GM12878 (cell line): ENCODE measurements around the gene DPF3. TPM values are rescaled to one million over a fixed set of nuclear protein-coding genes. Genes with fewer than 3 reads are reported as not detected.

ENCODE experiments used
- ATAC-seq: fragments of 200-7000 bp; cut with Tn5 transposase; 3 replicates; pipeline ENCODE4 v1.9.1; 2020; ENCODE audit warnings: mild to moderate bottlenecking, moderate library complexity
- BruUV-seq: library from RNA; stranded (reverse); fragments of 400-500 nt; replicated peaks from 2 replicates; lab custom pipeline; 2021; lab: Mats Ljungman, UMichigan
- CTCF ChIA-PET: fragments of 300-600 bp; sonication (Branson Sonifier 250); formaldehyde crosslinking; extraction: SDS; loops from one replicate; lab custom pipeline; 2021; ENCODE audit warnings: inconsistent platforms; lab: Yijun Ruan, JAX
- POLR2A ChIA-PET: fragments of 350-600 bp; formaldehyde crosslinking; extraction: SDS; loops from one replicate; lab custom pipeline; 2021; ENCODE audit warnings: inconsistent platforms; lab: Charles Lee
- RAD21 ChIA-PET: fragments of 300-600 bp; sonication (Branson Sonifier 250); formaldehyde crosslinking; loops from one replicate; lab custom pipeline; 2023; ENCODE audit warnings: antibody characterized with exemption; ENCODE audit not compliant: unreplicated experiment; lab: Charles Lee
- SMC1A ChIA-PET: fragments of 300-600 bp; sonication (Branson Sonifier 250); formaldehyde crosslinking; loops from one replicate; lab custom pipeline; 2023; ENCODE audit not compliant: unreplicated experiment, uncharacterized antibody; lab: Charles Lee
- DNase-seq: peaks from one replicate; pipeline ENCODE4 v3.0.0-alpha.2; 2011; ENCODE audit warnings: low read depth, low spot score
- FAIRE-seq: peaks from 3 replicates; lab custom pipeline; 2011; peaks lifted over from hg19 to GRCh38; lab: Jason Lieb, UNC
- H2AFZ ChIP-seq: 2 replicates; pipeline ENCODE4 v1.6.0; 2011; ENCODE audit warnings: low read depth, low read length, control low read depth; ENCODE audit not compliant: control insufficient read depth
- H3K27ac ChIP-seq: 2 replicates; pipeline ENCODE4 v1.5.1; 2011; ENCODE audit warnings: control low read depth; ENCODE audit not compliant: control insufficient read depth, insufficient read depth
- H3K27me3 ChIP-seq, 2 experiments: replicated peaks in 1 of 2; 2 replicates each; pipeline versions ENCODE4 v1.6.0 to v1.6.1; 2011; ENCODE audit warnings: low read length in 1 of 2; ENCODE audit not compliant: control insufficient read depth in 2 of 2, insufficient read depth in 2 of 2
- H3K36me3 ChIP-seq, 2 experiments: 2 replicates each; pipeline ENCODE4 v1.5.1; 2011; ENCODE audit warnings: low read length in 1 of 2; ENCODE audit not compliant: control insufficient read depth in 2 of 2, insufficient read depth in 2 of 2
- H3K4me1 ChIP-seq: 2 replicates; pipeline ENCODE4 v1.6.1; 2011; ENCODE audit warnings: mild to moderate bottlenecking, low read length, moderate library complexity, mixed read lengths; ENCODE audit not compliant: control insufficient read depth, insufficient read depth
- H3K4me2 ChIP-seq: 2 replicates; pipeline ENCODE4 v1.6.0; 2011; ENCODE audit warnings: control low read depth; ENCODE audit not compliant: control insufficient read depth, insufficient read depth
- H3K4me3 ChIP-seq: fragments of 200-600 bp; sonication (generic); 2 replicates; pipeline ENCODE4 v1.5.1; 2016
- H3K79me2 ChIP-seq: 2 replicates; pipeline ENCODE4 v1.6.0; 2011; ENCODE audit warnings: low read length; ENCODE audit not compliant: control insufficient read depth, insufficient read depth
- H3K9ac ChIP-seq: 2 replicates; pipeline ENCODE4 v1.8.0; 2011; ENCODE audit warnings: low read length, control low read depth, mixed read lengths; ENCODE audit not compliant: control insufficient read depth, insufficient read depth
- H3K9me3 ChIP-seq: replicated peaks from 3 replicates; pipeline ENCODE4 v1.5.1; 2011; ENCODE audit warnings: mild to moderate bottlenecking, low read length; ENCODE audit not compliant: control insufficient read depth, insufficient read depth
- H4K20me1 ChIP-seq: 2 replicates; pipeline ENCODE4 v1.6.0; 2011; ENCODE audit not compliant: control insufficient read depth, insufficient read depth
- ASH2L ChIP-seq: fragments of 300-600, 200-600 bp; sonication (generic); IDR thresholded peaks from 2 replicates; pipeline ENCODE4 v1.6.1; 2017; ENCODE audit warnings: low read depth, mild to moderate bottlenecking, borderline replicate concordance
- JUNB ChIP-seq: IDR thresholded peaks from 2 replicates; pipeline ENCODE4 v1.6.1; 2016; ENCODE audit warnings: antibody characterized with exemption, mild to moderate bottlenecking
- MEF2A ChIP-seq: IDR thresholded peaks from 2 replicates; pipeline ENCODE4 v1.6.1; 2011; ENCODE audit warnings: low read depth, mild to moderate bottlenecking, low read length, moderate library complexity; ENCODE audit not compliant: insufficient read depth
- RAD21 ChIP-seq: IDR thresholded peaks from 2 replicates; pipeline ENCODE4 v1.6.1; 2011; ENCODE audit warnings: mild to moderate bottlenecking, low read depth, low read length, moderate library complexity; ENCODE audit not compliant: insufficient read depth
- WGBS: methylation state at CpG from one replicate; pipeline ENCODE4 v1.1.6; 2016; ENCODE audit warnings: low lambda C conversion rate; ENCODE audit not compliant: insufficient replicate concordance, insufficient coverage; ENCODE audit errors: missing lambda C conversion rate; 5-methylcytosine and 5-hydroxymethylcytosine counted together
- in situ Hi-C: fragments of 300-500 bp; cut with MboI; formaldehyde crosslinking; loops from 9 replicates; pipeline ENCODE4 v1.14.3; 2018; ENCODE audit warnings: mixed read lengths
- intact Hi-C: fragments of 100-400 bp; cut with micrococcal nuclease; formaldehyde crosslinking; loops from one replicate; pipeline ENCODE4 v1.14.2; 2022; ENCODE audit not compliant: unreplicated experiment
- polyA plus RNA-seq, 11 experiments: library from polyadenylated mRNA; depleted of rRNA in 4 of 11; unstranded in 6 of 11; stranded (reverse) in 5 of 11; fragments of >200 nt; fragmentation: Nextera tagmentation in 4 of 11; fragmentation: Illumina TruSeq in 1 of 11; extraction: Ambion mirVana in 4 of 11; extraction: Trizol in 1 of 11; gene quantifications; 1 replicate in 1 of 11; 2 replicates in 10 of 11; pipeline versions ENCODE4 v1.2.1 to v1.2.3, GENCODE V29; 2011 to 2016; ENCODE audit warnings: inconsistent platforms in 2 of 11, missing spikeins in 2 of 11, low read depth in 1 of 11
- total RNA-seq, 4 experiments: library from RNA; depleted of rRNA in 3 of 4; stranded (reverse); fragments of >200 nt in 3 of 4; fragmentation: Illumina TruSeq in 1 of 4; extraction: Trizol in 1 of 4; gene quantifications; 2 replicates each; pipeline versions ENCODE4 v1.2.1 to v1.2.3, GENCODE V29; 2013 to 2021
- TF ChIP-seq, protein P1 (sequence below): IDR thresholded peaks from 2 replicates; pipeline ENCODE4 v1.6.1; 2012; ENCODE audit warnings: mild to moderate bottlenecking, low read depth, low read length

Gene DPF3
- total and polyA plus RNA-seq, 10 of the 15 experiments (the other 5 are each of a cell fraction or from before 2014, with no cell fraction given): 0.69 to 8.0 (median 2.2) TPM

DNA sequence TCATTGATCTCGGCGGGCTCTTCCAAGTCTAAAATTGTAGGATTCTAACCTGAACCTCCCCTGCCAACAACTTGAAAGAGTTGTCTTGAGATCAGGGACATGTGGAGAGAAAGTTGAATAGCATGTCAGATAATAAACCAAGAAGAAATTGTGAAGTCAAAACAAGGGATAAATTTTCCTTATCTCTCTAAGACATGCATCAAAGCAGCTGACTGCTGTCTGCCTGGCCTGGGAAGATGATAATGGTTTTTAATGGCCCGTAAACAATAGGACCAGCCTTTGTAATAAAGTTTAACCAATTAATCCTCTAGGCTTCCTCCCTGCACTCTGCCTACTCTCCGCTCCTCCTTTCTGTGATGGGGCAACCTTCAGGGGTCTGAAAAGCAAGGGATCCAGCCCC, 67.9 kb downstream of the DPF3 start:
- no TSS peak for BruUV-seq
- WGBS: 90% methylated on average over 4 of the region's 4 CpGs
- no peaks in the 10 kb centered on the region for H3K36me3 ChIP-seq
- DNase-seq (no peak), ATAC-seq (no peak), FAIRE-seq (no peak)
- H3K27me3 ChIP-seq: no peaks in the 10 kb centered on the region
- no peaks in the 10 kb centered on the region for H3K79me2 ChIP-seq
- H3K27ac ChIP-seq: no peak overlapping the region
- no peaks in the 10 kb centered on the region for H4K20me1 ChIP-seq
- no peaks in the 10 kb centered on the region for H3K4me1 ChIP-seq
- H2AFZ ChIP-seq: no peak overlapping the region
- no peak for TF ChIP-seq RAD21
- TF ChIP-seq MEF2A: no peak
- TF ChIP-seq, protein P1, sequence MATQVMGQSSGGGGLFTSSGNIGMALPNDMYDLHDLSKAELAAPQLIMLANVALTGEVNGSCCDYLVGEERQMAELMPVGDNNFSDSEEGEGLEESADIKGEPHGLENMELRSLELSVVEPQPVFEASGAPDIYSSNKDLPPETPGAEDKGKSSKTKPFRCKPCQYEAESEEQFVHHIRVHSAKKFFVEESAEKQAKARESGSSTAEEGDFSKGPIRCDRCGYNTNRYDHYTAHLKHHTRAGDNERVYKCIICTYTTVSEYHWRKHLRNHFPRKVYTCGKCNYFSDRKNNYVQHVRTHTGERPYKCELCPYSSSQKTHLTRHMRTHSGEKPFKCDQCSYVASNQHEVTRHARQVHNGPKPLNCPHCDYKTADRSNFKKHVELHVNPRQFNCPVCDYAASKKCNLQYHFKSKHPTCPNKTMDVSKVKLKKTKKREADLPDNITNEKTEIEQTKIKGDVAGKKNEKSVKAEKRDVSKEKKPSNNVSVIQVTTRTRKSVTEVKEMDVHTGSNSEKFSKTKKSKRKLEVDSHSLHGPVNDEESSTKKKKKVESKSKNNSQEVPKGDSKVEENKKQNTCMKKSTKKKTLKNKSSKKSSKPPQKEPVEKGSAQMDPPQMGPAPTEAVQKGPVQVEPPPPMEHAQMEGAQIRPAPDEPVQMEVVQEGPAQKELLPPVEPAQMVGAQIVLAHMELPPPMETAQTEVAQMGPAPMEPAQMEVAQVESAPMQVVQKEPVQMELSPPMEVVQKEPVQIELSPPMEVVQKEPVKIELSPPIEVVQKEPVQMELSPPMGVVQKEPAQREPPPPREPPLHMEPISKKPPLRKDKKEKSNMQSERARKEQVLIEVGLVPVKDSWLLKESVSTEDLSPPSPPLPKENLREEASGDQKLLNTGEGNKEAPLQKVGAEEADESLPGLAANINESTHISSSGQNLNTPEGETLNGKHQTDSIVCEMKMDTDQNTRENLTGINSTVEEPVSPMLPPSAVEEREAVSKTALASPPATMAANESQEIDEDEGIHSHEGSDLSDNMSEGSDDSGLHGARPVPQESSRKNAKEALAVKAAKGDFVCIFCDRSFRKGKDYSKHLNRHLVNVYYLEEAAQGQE: no peak
- TF ChIP-seq ASH2L: no peak
- no peak for TF ChIP-seq JUNB
- no peak overlapping the region for H3K4me3 ChIP-seq
- intact Hi-C loops (no loop called here), in situ Hi-C loops (no loop called here)
- ChIA-PET CTCF (no interaction called here), POLR2A (no interaction called here), RAD21 (no interaction called here), SMC1A (no interaction called here)
- H3K9me3 ChIP-seq: no peaks in the 10 kb centered on the region
- H3K9ac ChIP-seq: no peak overlapping the region
- no peak overlapping the region for H3K4me2 ChIP-seq
